ENCODE results near the gene ARRDC4.

Gene ARRDC4

GRCh38 chr15:97998307-97999071 is 38.0 kb downstream of the ARRDC4 start:
- no peaks in the 10 kb centered on the region for H3K36me3 Mint-ChIP-seq (ENCODE audit: low read depth)
- no peaks in the 10 kb centered on the region for H3K9me3 Mint-ChIP-seq
- TF ChIP-seq, protein P1, sequence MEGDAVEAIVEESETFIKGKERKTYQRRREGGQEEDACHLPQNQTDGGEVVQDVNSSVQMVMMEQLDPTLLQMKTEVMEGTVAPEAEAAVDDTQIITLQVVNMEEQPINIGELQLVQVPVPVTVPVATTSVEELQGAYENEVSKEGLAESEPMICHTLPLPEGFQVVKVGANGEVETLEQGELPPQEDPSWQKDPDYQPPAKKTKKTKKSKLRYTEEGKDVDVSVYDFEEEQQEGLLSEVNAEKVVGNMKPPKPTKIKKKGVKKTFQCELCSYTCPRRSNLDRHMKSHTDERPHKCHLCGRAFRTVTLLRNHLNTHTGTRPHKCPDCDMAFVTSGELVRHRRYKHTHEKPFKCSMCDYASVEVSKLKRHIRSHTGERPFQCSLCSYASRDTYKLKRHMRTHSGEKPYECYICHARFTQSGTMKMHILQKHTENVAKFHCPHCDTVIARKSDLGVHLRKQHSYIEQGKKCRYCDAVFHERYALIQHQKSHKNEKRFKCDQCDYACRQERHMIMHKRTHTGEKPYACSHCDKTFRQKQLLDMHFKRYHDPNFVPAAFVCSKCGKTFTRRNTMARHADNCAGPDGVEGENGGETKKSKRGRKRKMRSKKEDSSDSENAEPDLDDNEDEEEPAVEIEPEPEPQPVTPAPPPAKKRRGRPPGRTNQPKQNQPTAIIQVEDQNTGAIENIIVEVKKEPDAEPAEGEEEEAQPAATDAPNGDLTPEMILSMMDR (IDR thresholded peaks at IDR 0.05; ENCODE audit: unreplicated experiment in 3 of 3): no peak
- peaks cover 6% of the 10 kb centered on the region for H3K4me1 Mint-ChIP-seq
- H3K27me3 Mint-ChIP-seq (ENCODE audit: low read depth): no peaks in the 10 kb centered on the region
- no peak overlapping the region for H3K4me3 Mint-ChIP-seq
- H3K27ac Mint-ChIP-seq: no peak overlapping the region

GRCh38 chr15:98000249-98001203 is 40.0 kb downstream of the ARRDC4 start:
- Mint-ChIP-seq H3K4me1 (peaks cover 6% of the 10 kb centered on the region), H3K36me3 (ENCODE audit: low read depth) (no peaks in the 10 kb centered on the region), H3K27ac (no peak overlapping the region), H3K4me3 (no peak overlapping the region), H3K27me3 (ENCODE audit: low read depth) (no peaks in the 10 kb centered on the region), H3K9me3 (no peaks in the 10 kb centered on the region)
- TF ChIP-seq, protein P1 (IDR thresholded peaks at IDR 0.05; ENCODE audit: unreplicated experiment in 3 of 3): no peak

DNA sequence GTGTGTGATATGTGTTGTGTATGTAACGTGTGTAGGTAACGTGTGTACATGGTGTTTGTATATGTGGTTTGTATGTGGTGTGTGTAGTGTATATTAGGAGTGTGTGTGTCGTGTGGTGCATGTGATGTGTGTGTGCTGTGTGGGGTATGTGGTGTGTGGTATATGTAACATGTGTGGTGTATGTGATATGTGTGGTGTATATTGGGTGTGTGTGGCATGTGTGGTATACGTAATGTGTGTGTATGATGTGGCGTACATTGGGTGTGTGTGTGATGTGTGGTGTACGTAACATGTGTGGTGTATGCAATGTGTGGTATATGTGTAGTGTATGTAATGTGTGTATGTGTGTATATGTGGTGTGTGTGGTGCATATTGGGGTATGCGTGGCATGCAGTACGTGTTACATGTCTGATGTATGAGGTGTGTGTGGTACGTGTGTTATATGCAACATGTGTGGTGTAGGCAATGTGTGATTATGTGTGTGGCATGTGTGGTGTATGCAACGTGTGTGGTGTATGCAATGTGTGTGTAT is 41.2 kb downstream of the ARRDC4 start:
- H3K27ac Mint-ChIP-seq: no peak overlapping the region
- TF ChIP-seq, protein P1 (IDR thresholded peaks at IDR 0.05; ENCODE audit: unreplicated experiment in 3 of 3): no peak
- no peaks in the 10 kb centered on the region for H3K36me3 Mint-ChIP-seq (ENCODE audit: low read depth)
- H3K4me1 Mint-ChIP-seq: no peaks in the 10 kb centered on the region
- H3K27me3 Mint-ChIP-seq (ENCODE audit: low read depth): no peaks in the 10 kb centered on the region
- H3K4me3 Mint-ChIP-seq: no peak overlapping the region
- H3K9me3 Mint-ChIP-seq: no peaks in the 10 kb centered on the region

DNA sequence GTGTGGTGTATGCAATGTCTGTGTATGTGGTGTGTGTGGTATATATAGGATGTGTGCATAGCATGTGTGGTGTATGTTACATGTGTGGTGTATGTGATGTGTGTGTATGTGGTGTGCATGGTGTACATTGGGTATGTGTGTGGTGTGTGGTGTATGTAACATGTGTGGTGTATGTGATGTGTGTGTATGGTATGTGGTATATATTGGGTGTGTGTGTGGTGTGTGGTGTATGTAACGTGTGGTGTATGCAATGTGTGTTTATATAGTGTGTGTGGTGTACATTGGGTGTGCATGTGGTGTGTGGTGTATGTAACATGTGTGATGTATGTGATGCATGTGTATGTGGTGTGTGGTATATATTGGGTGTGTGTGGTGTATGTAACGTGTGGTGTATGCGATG is 41.9 kb downstream of the ARRDC4 start:
- Mint-ChIP-seq H3K27ac (no peak overlapping the region), H3K36me3 (ENCODE audit: low read depth) (no peaks in the 10 kb centered on the region), H3K27me3 (ENCODE audit: low read depth) (no peaks in the 10 kb centered on the region), H3K4me3 (no peak overlapping the region), H3K9me3 (no peaks in the 10 kb centered on the region), H3K4me1 (no peaks in the 10 kb centered on the region)
- TF ChIP-seq, protein P1 (IDR thresholded peaks at IDR 0.05; ENCODE audit: unreplicated experiment in 3 of 3): no peak

- no peaks in the 10 kb centered on the region for H3K4me1 Mint-ChIP-seq
- no peaks in the 10 kb centered on the region for H3K9me3 Mint-ChIP-seq
- H3K27me3 Mint-ChIP-seq (ENCODE audit: low read depth): no peaks in the 10 kb centered on the region
- no peak overlapping the region for H3K27ac Mint-ChIP-seq
- TF ChIP-seq, protein P1 (IDR thresholded peaks at IDR 0.05; ENCODE audit: unreplicated experiment in 3 of 3): no peak
- H3K4me3 Mint-ChIP-seq: no peak overlapping the region
- H3K36me3 Mint-ChIP-seq (ENCODE audit: low read depth): no peaks in the 10 kb centered on the region
Observed at GRCh38 chr15:98002866-98003265, 42.4 kb downstream of the ARRDC4 start.

Data from nephron (organoid).